GM11168 (cell line): ENCODE measurements around the gene ARHGAP10.

ENCODE experiments used
- in situ Hi-C: fragments of 300-500 bp; cut with MboI; formaldehyde crosslinking; loops from one replicate; pipeline ENCODE4 v1.12.0; 2022; ENCODE audit warnings: low sequenced_read_pairs; ENCODE audit not compliant: unreplicated experiment

The ARHGAP10 gene

GRCh38 chr4:148101235-148101634 is 369.3 kb downstream of the ARHGAP10 start:
- in situ Hi-C loops = no loop called here

GRCh38 chr4:148101790-148102189 is 369.9 kb downstream of the ARHGAP10 start:
- in situ Hi-C loops = no loop called here

GRCh38 chr4:148103597-148104355 is 371.9 kb downstream of the ARHGAP10 start:
- in situ Hi-C loops = no loop called here

- in situ Hi-C loops = no loop called here
These were observed 376.9 kb downstream of the ARHGAP10 start for GRCh38 chr4:148108766-148109165.

GRCh38 chr4:148109216-148109615 is 377.3 kb downstream of the ARHGAP10 start:
- in situ Hi-C loops = no loop called here

GRCh38 chr4:148110169-148110568 is 378.3 kb downstream of the ARHGAP10 start:
- in situ Hi-C loops = no loop called here

GRCh38 chr4:148112231-148112982 is 380.5 kb downstream of the ARHGAP10 start:
- in situ Hi-C loops = no loop called here

- in situ Hi-C loops = no loop called here
These were observed 382.5 kb downstream of the ARHGAP10 start for GRCh38 chr4:148114436-148114835.

- in situ Hi-C loops = no loop called here
These were observed 384.4 kb downstream of the ARHGAP10 start for GRCh38 chr4:148116264-148116663.

- in situ Hi-C loops = no loop called here
These were observed 385.1 kb downstream of the ARHGAP10 start for GRCh38 chr4:148116969-148117368.

- in situ Hi-C loops = no loop called here
These were observed 386.3 kb downstream of the ARHGAP10 start for GRCh38 chr4:148118179-148118578.

- in situ Hi-C loops = no loop called here
These were observed 386.7 kb downstream of the ARHGAP10 start for GRCh38 chr4:148118633-148119032.

GRCh38 chr4:148120216-148120615 is 388.3 kb downstream of the ARHGAP10 start:
- in situ Hi-C loops = no loop called here
